Sigmoid colon (tissue), 4 donors: ENCODE data around the gene POU6F1.
"Not testable (repeated sequence)": the region's sequence is repeated elsewhere in the genome, so short reads cannot be mapped to it uniquely, and the experiment has no call there.

Experiments
- POLR2A ChIP-seq, 2 donors: fragments of 450-650 bp; IDR thresholded peaks; one replicate each; pipeline ENCODE4 v1.6.1; 2016; ENCODE audit warnings: antibody characterized with exemption in 2 of 2, mild to moderate bottlenecking in 2 of 2, moderate library complexity in 2 of 2
- POLR2AphosphoS5 ChIP-seq, 4 donors: sonication (generic); formaldehyde crosslinking; IDR thresholded peaks; one replicate each; pipeline ENCODE4 v1.6.1; 2017; ENCODE audit warnings: antibody characterized with exemption in 4 of 4
- TF ChIP-seq, protein P1 (sequence below), 4 experiments: fragments of 450-650 bp in 3 of 4; fragments of 200-600 bp in 1 of 4; IDR thresholded peaks; one replicate each; pipeline ENCODE4 v1.5.1; 2016 to 2019; ENCODE audit warnings: antibody characterized with exemption in 4 of 4, mild to moderate bottlenecking in 3 of 4, moderate library complexity in 2 of 4

DNA sequence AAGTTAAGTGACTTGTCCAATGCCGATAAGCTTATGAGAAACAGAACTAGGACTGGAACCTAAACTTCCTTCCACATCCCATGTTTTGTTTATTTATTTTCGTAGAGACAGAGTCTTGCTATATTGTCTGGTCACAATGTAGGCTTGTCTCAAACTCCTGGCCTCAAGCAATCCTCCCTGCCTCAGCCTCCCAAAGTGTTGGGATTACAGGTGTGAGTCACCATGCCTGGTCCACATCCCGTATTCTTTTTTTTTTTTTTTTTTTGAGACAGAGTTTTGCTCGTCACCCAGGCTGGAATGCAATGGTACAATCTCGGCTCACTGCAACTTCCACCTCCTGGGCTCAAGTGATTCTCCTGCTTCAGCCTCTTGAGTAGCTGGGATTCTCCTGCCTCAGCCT is 9.2 kb upstream of the POU6F1 start:
- TF ChIP-seq, protein P1, sequence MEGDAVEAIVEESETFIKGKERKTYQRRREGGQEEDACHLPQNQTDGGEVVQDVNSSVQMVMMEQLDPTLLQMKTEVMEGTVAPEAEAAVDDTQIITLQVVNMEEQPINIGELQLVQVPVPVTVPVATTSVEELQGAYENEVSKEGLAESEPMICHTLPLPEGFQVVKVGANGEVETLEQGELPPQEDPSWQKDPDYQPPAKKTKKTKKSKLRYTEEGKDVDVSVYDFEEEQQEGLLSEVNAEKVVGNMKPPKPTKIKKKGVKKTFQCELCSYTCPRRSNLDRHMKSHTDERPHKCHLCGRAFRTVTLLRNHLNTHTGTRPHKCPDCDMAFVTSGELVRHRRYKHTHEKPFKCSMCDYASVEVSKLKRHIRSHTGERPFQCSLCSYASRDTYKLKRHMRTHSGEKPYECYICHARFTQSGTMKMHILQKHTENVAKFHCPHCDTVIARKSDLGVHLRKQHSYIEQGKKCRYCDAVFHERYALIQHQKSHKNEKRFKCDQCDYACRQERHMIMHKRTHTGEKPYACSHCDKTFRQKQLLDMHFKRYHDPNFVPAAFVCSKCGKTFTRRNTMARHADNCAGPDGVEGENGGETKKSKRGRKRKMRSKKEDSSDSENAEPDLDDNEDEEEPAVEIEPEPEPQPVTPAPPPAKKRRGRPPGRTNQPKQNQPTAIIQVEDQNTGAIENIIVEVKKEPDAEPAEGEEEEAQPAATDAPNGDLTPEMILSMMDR (IDR thresholded peaks at IDR 0.05), result not testable (repeated sequence)
- TF ChIP-seq POLR2AphosphoS5, POLR2A (IDR thresholded peaks at IDR 0.05): not testable (repeated sequence)
